Subcutaneous abdominal adipose tissue (tissue), 5 donors: ENCODE measurements around the gene CGA.

Experiments
- H3K27ac ChIP-seq: one replicate; pipeline ENCODE4 v1.7.0; 2013; ENCODE audit warnings: low read depth, mild to moderate bottlenecking, inconsistent platforms, low read length, moderate library complexity
- H3K27me3 ChIP-seq, 5 donors: one replicate each; pipeline ENCODE4 v1.7.0; 2013; ENCODE audit warnings: low read length in 5 of 5, inconsistent platforms in 1 of 5; ENCODE audit not compliant: control insufficient read depth in 5 of 5, insufficient read depth in 4 of 5
- H3K36me3 ChIP-seq, 5 donors: one replicate each; pipeline ENCODE4 v1.7.0; 2013; ENCODE audit warnings: low read length in 5 of 5; ENCODE audit not compliant: control insufficient read depth in 5 of 5, insufficient read depth in 5 of 5
- H3K4me1 ChIP-seq, 5 donors: one replicate each; pipeline ENCODE4 v1.7.0; 2013; ENCODE audit warnings: low read length in 5 of 5, mild to moderate bottlenecking in 3 of 5, moderate library complexity in 1 of 5; ENCODE audit not compliant: control insufficient read depth in 5 of 5, insufficient read depth in 5 of 5
- H3K4me3 ChIP-seq, 5 donors: one replicate each; pipeline ENCODE4 v1.7.0; 2013; ENCODE audit warnings: low read length in 5 of 5, low read depth in 1 of 5
- H3K9ac ChIP-seq, 5 donors: one replicate each; pipeline ENCODE4 v1.7.0; 2013; ENCODE audit warnings: low read length in 5 of 5, mild to moderate bottlenecking in 4 of 5, moderate library complexity in 3 of 5
- H3K9me3 ChIP-seq, 5 donors: one replicate each; pipeline ENCODE4 v1.7.0; 2013; ENCODE audit warnings: low read length in 5 of 5; ENCODE audit not compliant: control insufficient read depth in 5 of 5
- donor health status: healthy.
- donor health status: healthy.
- donor health status: healthy.
- donor health status: healthy.
- donor health status: healthy.

CGA gene

DNA sequence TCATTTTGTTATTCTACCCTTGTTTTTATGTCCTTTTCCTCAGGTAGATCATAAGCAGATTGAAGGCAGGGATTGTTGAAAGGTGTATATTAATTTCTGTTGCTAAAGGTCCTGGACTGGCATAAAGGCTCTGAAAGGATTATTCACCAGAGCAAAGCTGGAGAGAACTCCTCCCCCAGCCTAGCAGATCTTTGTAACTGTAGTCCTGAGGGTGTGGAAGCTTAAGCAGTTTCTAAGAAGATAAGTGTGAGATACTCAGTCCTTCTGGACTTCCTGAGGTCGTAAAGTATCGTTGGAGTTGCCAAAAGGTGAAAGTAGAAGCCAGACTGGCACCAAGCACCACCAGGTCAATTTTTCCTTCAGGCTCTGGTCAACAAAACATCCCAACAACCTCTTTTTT, 24.2 kb downstream of the CGA start:
- Histone ChIP-seq H3K9me3 (no peaks in the 10 kb centered on the region), H3K27me3 (peaks cover 0 to 4% (median 0%) of the 10 kb centered on the region in 5 donors), H3K4me1 (peaks cover 0 to 21% (median 0%) of the 10 kb centered on the region in 5 donors), H3K4me3 (no peak overlapping the region), H3K27ac (no peak overlapping the region), H3K9ac (no peak overlapping the region), H3K36me3 (no peaks in the 10 kb centered on the region)

DNA sequence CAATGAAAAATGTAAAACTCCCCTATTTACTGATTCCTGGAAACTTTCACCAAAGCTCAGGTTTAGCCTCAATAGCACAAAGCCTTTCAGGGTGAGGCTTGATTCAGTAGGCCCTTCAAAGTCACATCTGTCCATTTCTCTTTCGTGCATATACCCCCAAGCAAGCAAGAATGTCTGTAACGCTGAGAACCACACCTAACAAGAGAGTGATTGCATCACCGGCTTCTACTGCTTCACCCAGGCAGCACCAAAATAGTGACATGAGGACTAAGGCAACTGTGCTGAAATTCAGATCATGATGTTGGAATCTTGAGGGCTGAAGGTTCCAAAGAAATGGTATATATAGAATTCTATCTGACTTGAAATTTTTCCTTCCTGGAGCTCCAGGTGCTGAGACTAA, 26.1 kb downstream of the CGA start:
- H3K9ac ChIP-seq = no peak overlapping the region
- H3K4me1 ChIP-seq = peaks cover 0 to 5% (median 0%) of the 10 kb centered on the region in 5 donors
- H3K27ac ChIP-seq = no peak overlapping the region
- no peak overlapping the region for H3K4me3 ChIP-seq
- H3K27me3 ChIP-seq = peaks cover 0 to 4% (median 0%) of the 10 kb centered on the region in 5 donors
- H3K9me3 ChIP-seq = no peaks in the 10 kb centered on the region
- H3K36me3 ChIP-seq = no peaks in the 10 kb centered on the region

DNA sequence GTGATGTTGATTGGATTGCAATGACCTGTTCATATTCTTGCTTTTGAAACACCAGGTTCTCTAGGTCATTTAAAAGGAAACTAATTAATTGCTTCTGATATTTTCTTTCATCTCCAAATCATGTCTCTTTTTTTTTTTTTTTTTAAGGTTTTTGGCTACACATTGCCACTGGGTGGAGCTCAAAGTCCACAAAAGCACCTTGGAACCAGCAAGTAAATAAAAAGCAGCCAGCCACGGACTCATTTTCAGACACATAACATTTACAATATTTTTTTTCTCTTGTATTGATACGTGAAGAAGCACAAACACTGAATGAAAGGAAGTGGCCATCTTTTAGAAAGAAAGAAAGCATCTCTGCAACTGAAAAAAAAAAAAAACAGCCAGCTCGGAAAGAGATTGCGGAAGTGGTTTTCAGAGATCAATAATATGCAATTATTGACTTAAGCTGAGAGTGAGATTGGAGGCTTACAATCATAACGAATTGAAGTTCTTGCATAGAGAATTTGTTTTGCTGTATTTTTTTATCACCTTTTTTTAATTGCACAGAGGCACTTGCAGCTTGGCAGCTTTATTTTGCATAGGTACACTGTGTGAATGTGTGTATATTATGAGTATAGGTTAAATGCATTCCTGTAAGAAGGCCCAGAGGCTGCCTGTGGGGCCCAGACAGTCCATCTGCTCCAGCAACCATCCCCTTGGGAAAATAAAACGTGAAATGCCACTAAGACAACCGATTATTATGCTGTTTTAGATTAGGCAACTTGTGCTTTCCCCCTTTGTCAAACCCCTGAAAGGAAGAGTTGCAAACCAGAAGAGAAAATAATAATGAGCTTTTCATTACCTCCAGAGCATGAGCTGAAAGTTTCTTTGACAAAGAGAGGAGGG, 28.2 kb downstream of the CGA start:
- Histone ChIP-seq H3K9ac (no peak overlapping the region), H3K27me3 (peaks cover 0 to 4% (median 0%) of the 10 kb centered on the region in 5 donors), H3K27ac (no peak overlapping the region), H3K36me3 (no peaks in the 10 kb centered on the region), H3K4me3 (peak overlapping the region in 2 of 5 donors; percentile 34 to 35), H3K4me1 (peaks cover 0 to 5% (median 0%) of the 10 kb centered on the region in 5 donors), H3K9me3 (no peaks in the 10 kb centered on the region)

DNA sequence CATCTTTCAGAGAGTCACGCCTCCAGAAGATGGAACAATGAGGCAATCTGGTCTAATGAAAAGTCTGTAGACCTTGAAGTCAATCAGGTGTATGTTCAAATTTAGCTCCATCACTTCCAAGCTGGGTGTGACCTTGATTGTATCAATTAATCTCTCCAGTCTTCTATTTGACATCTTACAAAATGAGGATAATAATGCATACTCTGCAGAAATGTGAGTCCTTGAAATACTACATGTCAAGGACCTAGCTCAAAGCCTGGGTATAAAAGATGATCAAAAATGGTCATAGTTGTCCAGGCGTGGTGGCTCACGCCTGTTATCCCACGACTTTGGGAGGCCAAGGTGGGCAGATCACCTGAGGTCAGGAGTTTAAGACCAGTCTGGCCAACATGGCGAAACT, 29.8 kb downstream of the CGA start:
- H3K36me3 ChIP-seq = no peaks in the 10 kb centered on the region
- no peak overlapping the region for H3K9ac ChIP-seq
- H3K9me3 ChIP-seq = no peaks in the 10 kb centered on the region
- peaks cover 0 to 5% (median 0%) of the 10 kb centered on the region in 5 donors for H3K4me1 ChIP-seq
- no peak overlapping the region for H3K4me3 ChIP-seq
- H3K27me3 ChIP-seq = peaks cover 0 to 4% (median 0%) of the 10 kb centered on the region in 5 donors
- no peak overlapping the region for H3K27ac ChIP-seq

DNA sequence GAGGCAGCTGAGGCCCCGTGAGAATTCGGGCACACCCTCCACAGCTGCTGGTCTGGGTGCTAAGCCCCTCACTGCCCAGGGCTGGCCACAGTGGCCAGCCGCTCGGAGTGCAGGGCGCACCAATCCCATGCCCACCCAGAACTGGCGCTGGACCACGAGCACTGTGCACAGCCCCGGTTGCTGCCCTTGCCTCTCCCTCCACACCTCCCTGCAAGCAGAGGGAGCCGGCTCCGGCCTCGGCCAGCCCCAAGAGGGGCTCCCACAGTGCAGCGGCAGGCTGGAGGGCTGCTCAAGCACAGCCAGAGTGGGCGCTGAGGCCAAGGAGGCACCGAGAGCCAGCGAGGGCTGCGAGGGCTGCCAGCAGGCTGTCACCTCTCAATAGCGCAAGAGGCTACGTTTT, 35.0 kb downstream of the CGA start:
- H3K9ac ChIP-seq = no peak overlapping the region
- H3K27me3 ChIP-seq = no peaks in the 10 kb centered on the region
- no peak overlapping the region for H3K27ac ChIP-seq
- no peaks in the 10 kb centered on the region for H3K9me3 ChIP-seq
- no peak overlapping the region for H3K4me3 ChIP-seq
- H3K36me3 ChIP-seq = no peaks in the 10 kb centered on the region
- no peaks in the 10 kb centered on the region for H3K4me1 ChIP-seq

DNA sequence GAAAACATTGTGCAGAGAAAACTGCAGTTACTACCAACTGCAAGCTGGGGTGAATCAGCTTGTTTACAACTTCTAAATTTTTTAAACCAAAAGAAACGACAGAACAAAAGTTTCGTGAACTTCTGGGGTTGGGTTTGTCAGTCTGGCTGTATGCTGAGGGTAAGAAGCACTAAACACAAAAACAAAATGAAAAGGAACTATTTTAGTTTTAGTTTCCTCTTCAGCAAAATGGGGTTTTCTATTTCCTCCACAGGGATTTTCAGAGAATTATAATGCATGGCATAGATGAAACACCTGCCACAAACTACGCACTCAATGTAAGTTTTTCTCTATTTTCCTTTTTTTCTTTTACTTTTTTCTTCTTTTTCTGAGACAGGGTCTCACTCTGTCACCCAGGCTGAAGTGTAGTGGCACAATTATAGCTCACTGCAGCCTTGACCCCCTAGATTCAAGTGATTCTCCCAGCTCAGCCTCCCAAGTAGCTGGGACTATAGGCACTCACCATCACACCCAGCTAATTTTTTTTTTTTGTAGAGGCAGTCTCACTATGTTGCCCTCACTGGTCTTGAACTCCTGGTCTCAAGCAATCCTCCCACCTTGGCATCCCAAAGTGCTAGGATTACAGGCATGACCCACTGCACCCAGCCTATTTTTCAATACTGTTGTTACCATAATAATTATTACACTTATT, 40.6 kb downstream of the CGA start:
- H3K9me3 ChIP-seq = no peaks in the 10 kb centered on the region
- H3K9ac ChIP-seq = no peak overlapping the region
- no peaks in the 10 kb centered on the region for H3K4me1 ChIP-seq
- no peaks in the 10 kb centered on the region for H3K27me3 ChIP-seq
- no peak overlapping the region for H3K27ac ChIP-seq
- no peak overlapping the region for H3K4me3 ChIP-seq
- H3K36me3 ChIP-seq = no peaks in the 10 kb centered on the region

DNA sequence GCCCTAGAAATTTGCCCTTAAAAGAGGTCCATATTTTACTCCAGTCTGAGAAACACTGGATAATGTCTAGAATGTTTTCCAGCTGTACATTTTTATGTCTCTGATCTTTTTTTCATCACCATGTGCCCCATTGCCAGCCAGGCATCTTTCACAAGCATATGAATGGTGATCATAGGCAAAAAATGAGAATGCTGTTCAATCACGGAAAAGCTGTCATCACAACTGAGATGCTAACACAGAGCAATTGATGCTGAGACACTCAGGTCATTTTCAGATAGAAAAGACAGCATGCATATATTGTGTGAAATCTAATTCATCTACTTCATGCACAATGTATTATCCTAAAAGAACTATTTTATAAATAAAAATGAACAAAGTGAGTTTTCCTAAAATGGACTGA, 41.6 kb downstream of the CGA start:
- Histone ChIP-seq H3K4me1 (no peaks in the 10 kb centered on the region), H3K9me3 (no peaks in the 10 kb centered on the region), H3K36me3 (no peaks in the 10 kb centered on the region), H3K9ac (no peak overlapping the region), H3K27me3 (no peaks in the 10 kb centered on the region), H3K4me3 (no peak overlapping the region), H3K27ac (no peak overlapping the region)

DNA sequence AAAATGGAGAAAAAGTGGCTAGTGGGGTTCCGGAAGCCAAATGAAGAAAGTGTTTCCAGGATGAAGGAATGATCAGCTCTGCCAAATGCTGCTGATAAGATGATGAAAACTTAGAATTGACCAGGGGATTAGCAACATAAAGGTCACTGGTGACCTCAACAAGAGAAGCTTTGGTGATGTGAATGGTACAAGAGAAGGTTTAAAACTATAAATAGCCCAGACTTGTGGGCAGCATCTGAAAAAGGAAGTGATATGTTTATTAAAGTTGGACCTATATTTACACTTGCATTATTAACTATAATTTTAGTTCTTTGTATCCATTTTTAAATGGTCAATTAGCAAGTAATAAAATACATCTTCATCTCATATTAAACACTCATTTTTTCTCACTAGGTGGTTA, 45.1 kb downstream of the CGA start:
- Histone ChIP-seq H3K27me3 (no peaks in the 10 kb centered on the region), H3K27ac (no peak overlapping the region), H3K4me3 (no peak overlapping the region), H3K36me3 (no peaks in the 10 kb centered on the region), H3K4me1 (no peaks in the 10 kb centered on the region), H3K9me3 (no peaks in the 10 kb centered on the region), H3K9ac (no peak overlapping the region)

DNA sequence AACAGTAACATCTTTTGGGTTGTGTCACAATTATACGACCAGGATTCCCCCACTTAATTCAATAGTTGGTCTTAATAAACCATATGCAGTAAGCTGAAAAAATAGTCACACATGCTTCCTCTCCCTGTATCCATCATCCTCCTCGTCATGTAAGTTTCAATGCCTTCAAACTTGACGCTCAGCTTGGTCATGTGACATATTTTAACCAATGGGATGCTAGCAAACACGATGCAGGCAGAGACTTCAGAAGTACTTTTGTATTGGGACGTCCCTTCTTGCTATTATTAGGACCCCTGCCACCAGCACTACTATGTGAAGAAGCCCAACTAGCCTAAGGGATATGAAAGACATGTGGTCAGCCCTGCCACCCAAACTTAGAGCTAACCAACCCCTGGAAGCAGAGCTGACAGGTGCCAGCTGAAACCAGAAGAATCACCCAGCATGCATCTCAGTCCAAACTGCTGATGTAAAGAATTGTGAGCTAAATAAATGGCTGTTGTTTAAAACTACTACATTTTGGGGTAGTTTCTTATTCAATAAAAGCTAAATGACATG, 49.3 kb downstream of the CGA start:
- Histone ChIP-seq H3K9me3 (no peaks in the 10 kb centered on the region), H3K27me3 (peaks cover 0 to 4% (median 0%) of the 10 kb centered on the region in 5 donors), H3K4me3 (no peak overlapping the region)

DNA sequence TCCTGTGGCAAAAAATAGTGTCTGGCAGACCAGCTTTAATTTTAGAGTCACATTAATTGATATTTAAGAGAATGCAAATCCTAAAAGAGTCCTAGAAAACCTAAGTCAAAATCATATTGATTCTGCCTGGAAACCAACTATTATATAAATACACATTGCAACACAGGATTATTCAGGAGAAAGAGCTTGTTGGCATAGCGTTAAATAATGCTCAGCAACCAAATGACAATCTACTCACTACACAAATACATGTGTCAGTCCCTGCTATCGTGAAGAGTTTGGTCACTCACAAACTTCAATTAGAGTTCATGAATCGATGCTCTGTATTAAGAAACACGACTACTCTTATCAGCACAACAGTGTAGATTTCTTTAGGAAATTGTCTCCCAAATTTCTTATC, 54.2 kb downstream of the CGA start:
- H3K27ac ChIP-seq = no peak overlapping the region
- no peak overlapping the region for H3K4me3 ChIP-seq
- H3K27me3 ChIP-seq = peaks cover 0 to 4% (median 0%) of the 10 kb centered on the region in 5 donors
- H3K9ac ChIP-seq = no peak overlapping the region
- H3K9me3 ChIP-seq = no peaks in the 10 kb centered on the region
- no peaks in the 10 kb centered on the region for H3K4me1 ChIP-seq
- H3K36me3 ChIP-seq = no peaks in the 10 kb centered on the region

More for the DNA sequence above, 49.3 kb downstream of the CGA start:
- Histone ChIP-seq H3K36me3 (no peaks in the 10 kb centered on the region), H3K4me1 (no peaks in the 10 kb centered on the region), H3K27ac (no peak overlapping the region), H3K9ac (no peak overlapping the region)
